ENCODE data around the gene AP5Z1. TPM values are rescaled to one million over a fixed set of nuclear protein-coding genes. Genes with fewer than 3 reads are reported as not detected.

The AP5Z1 gene
- total RNA-seq, 2 experiments from 2014 or later: 43.1 to 47.1 TPM

- Mint-ChIP-seq H3K9me3 (no peaks in the 10 kb centered on the region), H3K36me3 (no peaks in the 10 kb centered on the region), H3K27me3 (peaks cover 14% of the 10 kb centered on the region), H3K27ac (no peak overlapping the region), H3K4me1 (peaks cover 6% of the 10 kb centered on the region), H3K4me3 (no peak overlapping the region)
- no peak for DNase-seq
These were observed 31.7 kb downstream of the AP5Z1 start for GRCh38 chr7:4806983-4807597.

GRCh38 chr7:4807598-4808016, 32.2 kb downstream of the AP5Z1 start:
- Mint-ChIP-seq H3K36me3 (no peaks in the 10 kb centered on the region), H3K4me3 (no peak overlapping the region), H3K4me1 (peaks cover 6% of the 10 kb centered on the region), H3K27ac (no peak overlapping the region), H3K9me3 (no peaks in the 10 kb centered on the region), H3K27me3 (peaks cover 14% of the 10 kb centered on the region)
- no peak for DNase-seq

DNA sequence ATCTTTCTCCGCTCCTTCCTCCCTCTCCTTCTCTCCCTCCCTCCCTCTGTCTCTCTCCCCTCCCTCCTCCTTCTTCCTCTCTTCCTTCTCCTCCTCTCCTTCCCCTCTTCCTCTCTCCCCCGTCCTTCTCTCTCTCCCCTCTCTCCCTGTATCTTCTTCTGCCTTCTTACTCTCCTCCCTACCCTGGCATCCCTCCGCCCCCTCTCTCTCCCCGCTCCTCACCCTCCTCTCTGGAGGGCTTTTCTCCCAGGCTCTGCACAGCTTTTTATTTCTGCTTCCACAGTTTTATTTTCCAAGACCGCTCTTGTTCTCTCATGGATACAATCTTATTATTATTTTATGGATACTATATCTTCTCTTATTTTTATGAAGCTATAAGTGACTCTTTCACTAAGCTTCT, 32.6 kb downstream of the AP5Z1 start:
- Mint-ChIP-seq H3K27me3 (peaks cover 14% of the 10 kb centered on the region), H3K36me3 (no peaks in the 10 kb centered on the region), H3K9me3 (no peaks in the 10 kb centered on the region), H3K4me3 (no peak overlapping the region), H3K27ac (no peak overlapping the region), H3K4me1 (peaks cover 6% of the 10 kb centered on the region)
- no peak for DNase-seq

DNA sequence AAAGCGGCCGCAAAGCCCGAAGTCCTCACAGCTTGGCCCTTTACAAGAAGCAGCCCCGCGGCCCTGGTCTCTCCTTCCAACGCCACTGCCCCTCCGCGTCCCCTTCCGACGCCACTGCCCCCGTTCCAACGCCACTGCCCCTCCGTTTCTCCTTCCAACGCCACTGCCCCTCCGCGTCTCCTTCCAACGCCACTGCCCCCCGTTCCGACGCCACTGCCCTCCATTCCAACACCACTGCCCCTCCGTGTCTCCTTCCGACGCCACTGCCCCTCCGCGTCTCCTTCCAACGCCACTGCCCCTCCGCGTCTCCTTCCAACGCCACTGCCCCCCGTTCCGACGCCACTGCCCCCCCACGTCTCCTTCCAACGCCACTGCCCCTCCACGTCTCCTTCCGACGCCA, 33.1 kb downstream of the AP5Z1 start:
- H3K27me3 Mint-ChIP-seq: peaks cover 14% of the 10 kb centered on the region
- H3K4me3 Mint-ChIP-seq: no peak overlapping the region
- H3K9me3 Mint-ChIP-seq: no peaks in the 10 kb centered on the region
- DNase-seq: no peak
- H3K36me3 Mint-ChIP-seq: no peaks in the 10 kb centered on the region
- H3K27ac Mint-ChIP-seq: no peak overlapping the region
- peaks cover 6% of the 10 kb centered on the region for H3K4me1 Mint-ChIP-seq

DNA sequence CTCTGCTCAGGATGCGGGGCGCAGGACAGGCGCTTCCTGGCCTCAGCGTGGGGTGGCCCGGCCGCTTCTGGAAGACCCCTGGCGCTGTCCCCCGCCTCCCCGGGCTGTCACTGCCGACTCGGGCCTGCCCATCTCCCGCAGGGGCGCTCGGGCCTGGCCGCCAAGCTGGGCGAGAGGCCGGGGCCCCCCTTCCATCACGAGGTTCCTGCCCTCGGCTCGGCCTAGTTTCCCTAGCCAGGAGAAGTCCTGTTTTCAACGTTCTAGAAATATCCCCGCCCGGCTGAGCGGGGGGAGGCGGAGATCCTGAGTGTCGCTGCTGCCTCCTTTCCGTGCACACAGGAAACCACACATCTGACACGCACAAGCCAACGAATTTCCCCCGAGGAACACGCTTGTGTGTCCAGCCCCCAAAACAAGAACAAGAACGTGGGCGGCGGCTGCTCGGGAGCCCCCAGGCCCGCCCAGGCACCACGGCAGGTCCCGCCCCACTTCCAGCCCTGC, 33.7 kb downstream of the AP5Z1 start:
- Mint-ChIP-seq H3K36me3 (no peaks in the 10 kb centered on the region), H3K27ac (no peak overlapping the region), H3K4me1 (peaks cover 6% of the 10 kb centered on the region), H3K9me3 (no peaks in the 10 kb centered on the region), H3K27me3 (peaks cover 19% of the 10 kb centered on the region), H3K4me3 (peak overlapping the region; percentile 59)
- DNase-seq: peak; percentile 53

GRCh38 chr7:4809666-4810065, 34.2 kb downstream of the AP5Z1 start:
- no peaks in the 10 kb centered on the region for H3K36me3 Mint-ChIP-seq
- H3K4me1 Mint-ChIP-seq: peaks cover 6% of the 10 kb centered on the region
- no peak for DNase-seq
- H3K9me3 Mint-ChIP-seq: no peaks in the 10 kb centered on the region
- peak overlapping the region; percentile 29 for H3K27ac Mint-ChIP-seq
- H3K27me3 Mint-ChIP-seq: peaks cover 24% of the 10 kb centered on the region
- H3K4me3 Mint-ChIP-seq: peak overlapping the region; percentile 29

- Mint-ChIP-seq H3K27ac (no peak overlapping the region), H3K9me3 (no peaks in the 10 kb centered on the region), H3K27me3 (peaks cover 11% of the 10 kb centered on the region)
These were observed 39.0 kb downstream of the AP5Z1 start for GRCh38 chr7:4814433-4814832.

GRCh38 chr7:4815121-4815520, 39.7 kb downstream of the AP5Z1 start:
- H3K27ac Mint-ChIP-seq: no peak overlapping the region
- no peaks in the 10 kb centered on the region for H3K4me1 Mint-ChIP-seq
- DNase-seq: no peak

More at GRCh38 chr7:4814433-4814832, 39.0 kb downstream of the AP5Z1 start:
- DNase-seq: no peak
- Mint-ChIP-seq H3K36me3 (no peaks in the 10 kb centered on the region), H3K4me1 (peaks cover 3% of the 10 kb centered on the region), H3K4me3 (no peak overlapping the region)

DNA sequence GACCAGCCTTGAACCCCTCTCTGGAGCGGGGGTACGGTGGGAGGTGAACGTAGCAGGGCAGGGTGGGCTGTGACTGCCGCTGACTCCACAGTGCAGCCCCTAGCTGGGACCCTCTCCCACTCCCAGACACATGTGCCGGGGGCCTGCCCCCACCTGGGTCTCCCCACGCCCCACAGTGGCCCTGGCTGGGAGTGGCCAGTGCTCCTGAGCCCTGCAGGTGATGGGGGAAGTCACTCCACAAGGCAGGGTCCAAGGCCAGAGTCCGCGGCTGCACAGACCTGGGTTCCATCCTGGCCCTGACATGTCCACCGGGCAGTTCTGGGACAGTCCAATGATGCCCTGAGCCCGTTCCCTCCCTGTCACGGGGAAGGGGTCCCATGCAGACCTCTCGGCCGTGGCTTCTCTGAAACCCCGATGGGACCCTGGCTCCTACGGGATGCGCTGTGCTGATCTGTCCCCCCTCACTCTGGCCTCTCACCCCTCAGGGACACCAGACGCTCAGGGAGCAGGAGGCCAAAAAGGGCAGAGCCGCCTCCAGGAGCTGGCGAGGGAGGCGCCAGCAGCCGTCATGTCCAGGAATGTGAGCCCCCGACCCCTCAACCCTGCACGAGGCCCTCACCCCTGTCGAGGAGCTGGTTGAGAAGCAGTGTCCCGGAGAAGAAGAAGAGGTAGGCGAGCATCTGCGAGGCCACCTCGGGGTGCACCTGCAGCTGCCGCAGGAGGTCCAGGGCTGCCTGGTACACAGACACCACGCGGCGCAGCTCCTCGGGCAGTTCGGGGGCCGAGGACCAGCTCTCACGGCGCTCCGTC, 40.4 kb downstream of the AP5Z1 start:
- H3K9me3 Mint-ChIP-seq: no peaks in the 10 kb centered on the region
- H3K27ac Mint-ChIP-seq: no peak overlapping the region
- DNase-seq: no peak
- no peak overlapping the region for H3K4me3 Mint-ChIP-seq
- H3K36me3 Mint-ChIP-seq: no peaks in the 10 kb centered on the region
- peaks cover 11% of the 10 kb centered on the region for H3K27me3 Mint-ChIP-seq
- H3K4me1 Mint-ChIP-seq: no peaks in the 10 kb centered on the region

More at GRCh38 chr7:4815121-4815520, 39.7 kb downstream of the AP5Z1 start:
- Mint-ChIP-seq H3K36me3 (no peaks in the 10 kb centered on the region), H3K27me3 (peaks cover 11% of the 10 kb centered on the region), H3K9me3 (no peaks in the 10 kb centered on the region), H3K4me3 (no peak overlapping the region)

- Mint-ChIP-seq H3K4me1 (no peaks in the 10 kb centered on the region), H3K9me3 (no peaks in the 10 kb centered on the region), H3K4me3 (no peak overlapping the region), H3K27ac (no peak overlapping the region), H3K27me3 (peaks cover 11% of the 10 kb centered on the region), H3K36me3 (no peaks in the 10 kb centered on the region)
- no peak for DNase-seq
These were observed 41.1 kb downstream of the AP5Z1 start for GRCh38 chr7:4816419-4817080.

GRCh38 chr7:4817178-4817901, 41.9 kb downstream of the AP5Z1 start:
- Mint-ChIP-seq H3K27me3 (peaks cover 11% of the 10 kb centered on the region), H3K36me3 (no peaks in the 10 kb centered on the region), H3K4me3 (no peak overlapping the region), H3K9me3 (no peaks in the 10 kb centered on the region), H3K27ac (no peak overlapping the region), H3K4me1 (no peaks in the 10 kb centered on the region)
- DNase-seq: no peak

- Mint-ChIP-seq H3K4me1 (no peaks in the 10 kb centered on the region), H3K27ac (no peak overlapping the region), H3K4me3 (no peak overlapping the region), H3K27me3 (peaks cover 11% of the 10 kb centered on the region), H3K36me3 (no peaks in the 10 kb centered on the region), H3K9me3 (no peaks in the 10 kb centered on the region)
- DNase-seq: no peak
These were observed 42.8 kb downstream of the AP5Z1 start for GRCh38 chr7:4818000-4818794.

DNA sequence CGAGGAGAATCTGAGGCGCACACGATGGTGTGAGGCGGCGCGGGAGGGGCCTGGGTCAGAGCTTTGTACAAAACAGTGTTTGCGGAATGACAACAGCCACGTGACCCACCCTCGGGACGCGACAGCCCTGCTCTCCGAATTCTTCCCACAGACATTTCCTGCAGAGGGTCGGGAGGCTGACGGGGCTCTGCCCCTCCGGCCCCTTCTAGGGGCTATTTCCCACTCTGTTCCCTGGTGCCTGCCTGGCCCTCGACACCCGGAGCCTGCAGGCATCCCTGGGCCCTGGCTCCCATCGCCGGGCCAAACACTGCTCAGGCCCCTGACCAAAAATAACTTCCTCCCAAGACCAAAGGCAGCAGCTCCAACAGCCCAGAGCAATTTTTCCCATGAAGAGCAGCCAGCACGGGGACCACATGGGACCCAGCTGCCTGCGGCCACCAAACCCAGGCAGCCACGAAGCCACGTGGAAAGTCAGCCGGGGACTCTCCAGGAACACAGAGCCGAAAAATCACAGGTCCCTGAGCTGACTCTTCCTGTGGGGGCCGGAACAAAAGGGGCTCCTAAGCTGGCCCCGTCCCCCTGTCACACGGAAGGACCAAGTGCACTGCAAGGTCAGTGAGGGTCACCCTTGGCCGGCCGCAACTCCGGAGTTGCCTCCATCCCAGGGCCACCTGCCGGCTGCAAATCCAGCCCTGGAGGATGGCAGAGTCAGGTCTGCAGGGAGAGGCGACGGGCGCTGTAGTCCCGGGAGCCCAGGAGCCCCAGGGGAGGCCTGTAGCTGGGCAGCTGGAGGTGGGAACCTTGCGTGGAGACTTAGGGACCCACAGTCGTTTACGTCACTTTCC, 44.4 kb downstream of the AP5Z1 start:
- DNase-seq: no peak
- H3K9me3 Mint-ChIP-seq: no peaks in the 10 kb centered on the region
- no peak overlapping the region for H3K4me3 Mint-ChIP-seq
- no peaks in the 10 kb centered on the region for H3K27me3 Mint-ChIP-seq
- H3K4me1 Mint-ChIP-seq: no peaks in the 10 kb centered on the region
- no peak overlapping the region for H3K27ac Mint-ChIP-seq
- no peaks in the 10 kb centered on the region for H3K36me3 Mint-ChIP-seq
